ENCODE results near the gene SNRNP48. TPM values are rescaled to one million over a fixed set of nuclear protein-coding genes. Genes with fewer than 3 reads are reported as not detected.
A peak's percentile ranks its signal among the peaks of the same experiment; 100 is the strongest.

SNRNP48 gene
- total RNA-seq, 1 experiment from 2014 or later = 19.6 TPM

DNA sequence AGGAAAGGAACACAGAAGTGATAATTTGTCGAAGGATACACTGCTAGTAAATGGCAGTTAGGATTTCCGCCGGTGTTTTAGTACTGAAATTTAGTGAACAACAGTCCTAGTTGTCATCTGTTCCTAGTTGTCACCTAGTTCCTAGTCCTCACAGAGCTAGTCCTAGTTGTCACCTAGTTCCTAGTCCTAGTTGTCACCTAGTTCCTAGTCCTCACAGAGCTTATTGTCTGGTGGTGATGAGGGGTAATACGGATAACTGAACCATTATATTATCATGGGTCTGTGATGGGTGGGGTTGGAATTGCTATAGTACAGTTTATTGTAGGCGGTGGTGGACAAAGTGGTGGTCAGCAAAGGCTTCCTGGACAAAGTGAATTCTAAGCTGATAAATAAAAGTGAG is 1.8 kb downstream of the SNRNP48 start:
- peaks cover 52% of the 10 kb centered on the region for H3K36me3 ChIP-seq
- no peaks in the 10 kb centered on the region for H3K9me3 ChIP-seq (replicated peaks)
- DNase-seq (ENCODE audit: low read depth in 1 of 2, low spot score in 2 of 2) = no peak
- no peak overlapping the region for H3K27ac ChIP-seq
- no peak overlapping the region for H3K4me3 ChIP-seq
- no peaks in the 10 kb centered on the region; the same call in 1 of the 2 replicates for H3K27me3 ChIP-seq (replicated peaks)
- peaks cover 7% of the 10 kb centered on the region for H3K4me1 ChIP-seq (replicated peaks)

DNA sequence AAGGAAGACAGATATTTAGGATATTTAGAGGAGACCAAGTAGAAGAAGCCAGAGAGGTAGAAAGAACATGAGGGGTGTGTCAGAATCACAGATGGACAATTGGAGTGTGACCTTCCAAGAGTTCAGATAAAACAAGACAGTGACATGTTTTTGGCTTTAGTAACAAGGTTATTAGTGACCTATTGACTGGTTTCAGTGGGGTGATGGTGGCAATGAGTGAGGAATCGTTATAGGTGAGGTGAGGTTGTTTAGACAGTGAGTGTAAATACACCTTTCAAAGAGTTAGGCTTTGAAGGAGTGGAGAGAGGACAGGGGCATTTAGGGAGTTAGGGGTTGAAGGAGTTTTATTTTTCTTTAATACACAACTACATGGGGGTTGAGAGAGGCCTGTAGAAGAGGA is 3.2 kb downstream of the SNRNP48 start:
- Histone ChIP-seq H3K4me3 (no peak overlapping the region), H3K27me3 (replicated peaks) (no peaks in the 10 kb centered on the region), H3K36me3 (peaks cover 62% of the 10 kb centered on the region), H3K27ac (no peak overlapping the region), H3K9me3 (replicated peaks) (no peaks in the 10 kb centered on the region), H3K4me1 (replicated peaks) (peaks cover 7% of the 10 kb centered on the region)
- no peak for DNase-seq (ENCODE audit: low read depth in 1 of 2, low spot score in 2 of 2)

DNA sequence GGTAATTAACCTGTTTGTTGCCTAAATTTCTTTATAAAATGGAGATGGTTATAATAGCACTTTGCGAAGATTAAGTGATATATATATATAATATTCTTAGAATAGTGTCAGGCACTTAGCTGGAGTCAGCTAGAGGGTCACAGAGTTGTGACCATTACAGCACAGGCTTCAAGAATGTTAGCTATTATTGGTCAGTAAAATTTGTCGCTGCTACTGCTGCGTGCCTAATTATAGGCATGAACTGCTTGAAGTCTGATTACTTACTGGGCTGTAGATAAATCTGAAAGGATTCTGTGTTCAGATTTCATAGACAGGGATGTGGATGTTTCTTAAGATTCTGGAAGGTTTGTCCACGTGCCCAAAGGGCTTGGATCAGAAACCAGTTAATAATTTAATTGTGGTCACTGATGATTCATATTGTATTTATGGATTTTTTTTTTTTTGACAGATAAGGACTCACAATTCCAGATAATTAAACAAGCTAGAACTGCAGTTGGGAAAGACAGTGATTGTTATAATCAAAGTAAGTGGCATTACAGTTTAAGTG is 4.7 kb downstream of the SNRNP48 start:
- H3K4me1 ChIP-seq (replicated peaks) = peaks cover 7% of the 10 kb centered on the region
- H3K4me3 ChIP-seq = no peak overlapping the region
- H3K27ac ChIP-seq = no peak overlapping the region
- H3K27me3 ChIP-seq (replicated peaks) = no peaks in the 10 kb centered on the region
- DNase-seq (ENCODE audit: low read depth in 1 of 2, low spot score in 2 of 2) = no peak
- H3K9me3 ChIP-seq (replicated peaks) = no peaks in the 10 kb centered on the region
- H3K36me3 ChIP-seq = peaks cover 75% of the 10 kb centered on the region

DNA sequence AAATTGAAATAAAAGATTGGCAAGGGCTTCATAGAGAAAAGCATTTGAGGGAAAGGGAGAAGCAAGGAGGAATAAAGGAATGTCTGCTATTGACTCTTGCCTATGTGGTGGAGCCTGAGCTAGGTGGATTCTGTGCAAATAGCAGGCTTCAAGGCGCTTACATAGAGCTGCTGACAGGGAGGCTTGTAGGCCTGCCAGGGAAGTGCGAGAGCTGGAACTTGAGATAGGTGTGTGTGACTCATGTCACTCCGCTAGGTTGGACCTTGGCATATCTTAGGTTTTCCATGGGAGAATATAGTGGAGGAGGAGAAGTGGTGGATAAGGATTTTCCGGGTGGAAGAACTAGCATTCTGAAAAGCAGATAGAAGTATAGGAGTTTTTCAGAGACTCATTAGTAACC is 14.0 kb downstream of the SNRNP48 start:
- Histone ChIP-seq H3K36me3 (peaks cover 90% of the 10 kb centered on the region), H3K4me3 (no peak overlapping the region), H3K27ac (no peak overlapping the region), H3K9me3 (replicated peaks) (no peaks in the 10 kb centered on the region), H3K4me1 (replicated peaks) (no peaks in the 10 kb centered on the region), H3K27me3 (replicated peaks) (no peaks in the 10 kb centered on the region)
- no peak for DNase-seq (ENCODE audit: low read depth in 1 of 2, low spot score in 2 of 2)

DNA sequence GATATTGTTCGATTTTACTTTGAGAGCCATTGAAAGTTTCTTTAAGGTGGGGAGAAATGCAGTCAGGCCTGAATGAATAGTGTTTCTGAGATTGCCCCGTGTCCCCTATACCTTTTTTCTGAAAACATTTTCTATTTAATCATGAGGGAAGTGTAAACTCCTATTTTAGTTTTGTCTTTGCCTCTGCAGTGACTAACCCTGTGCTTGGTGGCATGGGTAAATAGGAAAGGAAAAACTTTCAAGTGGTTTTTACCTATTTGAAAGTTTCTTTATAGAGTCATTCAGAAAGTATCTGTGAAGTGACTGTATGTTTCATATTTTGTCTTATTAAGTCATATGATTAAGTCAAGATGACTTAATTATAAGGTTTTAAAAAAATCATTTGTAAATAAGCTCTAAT is 14.5 kb downstream of the SNRNP48 start:
- Histone ChIP-seq H3K4me3 (no peak overlapping the region), H3K36me3 (peaks cover 90% of the 10 kb centered on the region), H3K9me3 (replicated peaks) (no peaks in the 10 kb centered on the region), H3K27me3 (replicated peaks) (no peaks in the 10 kb centered on the region), H3K4me1 (replicated peaks) (no peaks in the 10 kb centered on the region), H3K27ac (no peak overlapping the region)
- DNase-seq (ENCODE audit: low read depth in 1 of 2, low spot score in 2 of 2) = no peak

DNA sequence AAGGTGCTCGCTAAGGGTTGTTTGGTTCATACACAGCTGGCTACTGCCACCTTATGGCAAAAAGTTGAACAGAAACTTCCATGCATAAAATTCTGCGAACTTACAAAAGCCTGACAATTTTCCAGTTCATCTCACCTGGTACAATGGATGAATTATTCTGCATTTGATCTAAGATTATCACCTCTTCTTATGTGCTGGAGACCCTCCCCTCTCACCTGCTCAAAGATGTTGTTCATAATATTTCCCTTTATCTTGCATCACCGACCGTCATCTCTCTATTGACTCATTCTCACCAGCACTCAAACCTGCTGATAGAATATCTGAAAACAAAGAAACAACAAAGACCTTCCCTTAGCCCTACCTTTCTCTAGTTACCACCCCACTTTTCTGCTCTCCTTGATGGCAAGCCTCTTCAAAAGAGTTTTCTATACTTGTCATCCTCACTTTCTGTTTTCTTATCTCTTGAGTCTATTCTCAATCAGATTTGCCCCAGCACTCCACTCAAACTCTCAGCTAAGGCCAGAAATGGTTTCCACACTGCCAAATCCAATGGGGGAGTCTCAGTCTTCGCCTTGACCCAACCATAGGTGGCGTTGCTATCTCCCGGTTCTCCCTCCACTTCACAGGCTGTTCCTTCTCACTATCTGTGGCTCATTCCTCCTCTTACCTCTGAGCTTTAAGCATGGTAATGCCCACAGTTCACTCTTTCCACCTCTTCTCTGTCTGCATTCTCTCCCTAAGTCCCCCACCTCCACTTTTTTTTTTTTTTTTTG is 25.8 kb downstream of the SNRNP48 start:
- DNase-seq (ENCODE audit: low read depth in 1 of 2, low spot score in 2 of 2) = peak in 1 of 2 experiments; percentile 47

DNA sequence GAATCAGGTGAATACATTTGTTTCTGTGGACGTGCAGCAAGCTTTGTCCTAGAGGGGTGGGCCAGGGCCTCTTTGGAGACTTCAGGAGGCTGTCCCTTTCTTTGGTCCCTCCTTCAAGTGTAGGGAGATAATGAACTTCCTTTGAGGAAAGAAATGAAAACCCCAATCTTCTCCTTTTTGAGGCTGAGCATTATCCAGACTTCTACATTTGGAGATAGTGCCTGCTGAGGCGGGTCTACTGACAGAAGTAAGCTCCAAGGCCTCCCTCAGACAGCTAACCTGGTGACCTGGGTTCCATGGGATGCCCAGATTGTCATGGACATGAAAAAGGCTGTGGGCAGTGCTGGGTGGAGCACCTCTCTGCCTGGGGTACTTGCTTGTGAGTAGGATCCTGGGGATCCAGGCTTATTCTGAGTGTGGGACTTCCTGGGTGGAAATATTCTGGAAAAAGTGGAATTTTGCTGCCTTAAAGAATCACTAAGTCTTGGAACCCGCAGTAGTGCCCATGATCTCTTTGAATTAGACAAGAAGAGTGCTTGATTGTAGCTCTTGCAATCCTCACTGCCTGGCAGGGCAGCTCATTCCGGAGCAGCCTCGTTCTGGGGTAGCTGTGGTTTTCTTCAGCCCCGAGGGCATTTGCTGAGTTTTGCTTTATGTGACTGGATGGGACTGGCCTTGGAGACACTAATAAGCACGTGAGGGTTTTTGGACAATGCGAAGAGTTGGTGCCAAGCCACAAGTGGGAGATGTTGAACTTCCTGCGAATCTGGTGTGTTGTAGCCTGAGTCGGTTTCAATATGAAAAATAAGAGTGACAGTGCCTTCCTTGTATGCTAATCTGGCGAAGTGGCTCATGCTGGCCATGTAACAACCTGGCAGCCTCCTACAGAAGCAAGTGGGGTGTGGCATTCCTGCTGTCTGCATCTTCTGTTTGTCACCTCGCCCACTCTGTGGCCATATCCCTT is 28.1 kb downstream of the SNRNP48 start:
- no peaks in the 10 kb centered on the region for H3K9me3 ChIP-seq (replicated peaks)
- H3K36me3 ChIP-seq = 0 out of 2 replicates have a peak, but pooled peaks cover under 1% of the 10 kb centered on the region
- peak; percentile 78 to 82 for DNase-seq (ENCODE audit: low read depth in 1 of 2, low spot score in 2 of 2)
- no peak overlapping the region for H3K4me3 ChIP-seq
- peaks cover 20% of the 10 kb centered on the region for H3K4me1 ChIP-seq (replicated peaks)
- H3K27me3 ChIP-seq (replicated peaks) = no peaks in the 10 kb centered on the region
- H3K27ac ChIP-seq = no peak overlapping the region

More for the DNA sequence above, 25.8 kb downstream of the SNRNP48 start:
- no peaks in the 10 kb centered on the region for H3K9me3 ChIP-seq (replicated peaks)
- no peak overlapping the region for H3K4me3 ChIP-seq
- H3K4me1 ChIP-seq (replicated peaks) = peaks cover 20% of the 10 kb centered on the region
- H3K36me3 ChIP-seq = peaks cover 10% of the 10 kb centered on the region
- no peaks in the 10 kb centered on the region for H3K27me3 ChIP-seq (replicated peaks)
- H3K27ac ChIP-seq = no peak overlapping the region

DNA sequence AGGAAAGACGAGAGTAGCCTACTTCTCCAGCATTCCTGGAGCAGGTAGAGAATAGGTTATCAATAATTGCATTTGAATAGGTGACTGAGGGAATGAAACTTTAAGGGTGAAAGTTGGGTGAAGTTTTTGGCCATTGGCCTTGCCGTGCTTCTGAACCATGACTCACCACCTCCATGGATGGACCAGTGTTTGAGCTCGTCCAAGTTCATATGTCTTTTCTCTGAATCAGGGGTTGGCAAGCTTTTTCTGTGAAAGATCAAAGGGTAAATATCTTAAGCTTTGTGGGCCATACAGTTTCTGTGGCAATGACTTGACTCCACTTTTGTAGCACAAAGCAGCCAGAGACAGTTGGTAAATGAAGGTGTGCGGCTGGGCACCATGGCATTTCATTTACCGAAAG is 31.8 kb downstream of the SNRNP48 start:
- Histone ChIP-seq H3K4me3 (no peak overlapping the region), H3K36me3 (no peaks in the 10 kb centered on the region), H3K27me3 (replicated peaks) (no peaks in the 10 kb centered on the region), H3K27ac (no peak overlapping the region), H3K9me3 (replicated peaks) (no peaks in the 10 kb centered on the region), H3K4me1 (replicated peaks) (peaks cover 29% of the 10 kb centered on the region)
- no peak for DNase-seq (ENCODE audit: low read depth in 1 of 2, low spot score in 2 of 2)

DNA sequence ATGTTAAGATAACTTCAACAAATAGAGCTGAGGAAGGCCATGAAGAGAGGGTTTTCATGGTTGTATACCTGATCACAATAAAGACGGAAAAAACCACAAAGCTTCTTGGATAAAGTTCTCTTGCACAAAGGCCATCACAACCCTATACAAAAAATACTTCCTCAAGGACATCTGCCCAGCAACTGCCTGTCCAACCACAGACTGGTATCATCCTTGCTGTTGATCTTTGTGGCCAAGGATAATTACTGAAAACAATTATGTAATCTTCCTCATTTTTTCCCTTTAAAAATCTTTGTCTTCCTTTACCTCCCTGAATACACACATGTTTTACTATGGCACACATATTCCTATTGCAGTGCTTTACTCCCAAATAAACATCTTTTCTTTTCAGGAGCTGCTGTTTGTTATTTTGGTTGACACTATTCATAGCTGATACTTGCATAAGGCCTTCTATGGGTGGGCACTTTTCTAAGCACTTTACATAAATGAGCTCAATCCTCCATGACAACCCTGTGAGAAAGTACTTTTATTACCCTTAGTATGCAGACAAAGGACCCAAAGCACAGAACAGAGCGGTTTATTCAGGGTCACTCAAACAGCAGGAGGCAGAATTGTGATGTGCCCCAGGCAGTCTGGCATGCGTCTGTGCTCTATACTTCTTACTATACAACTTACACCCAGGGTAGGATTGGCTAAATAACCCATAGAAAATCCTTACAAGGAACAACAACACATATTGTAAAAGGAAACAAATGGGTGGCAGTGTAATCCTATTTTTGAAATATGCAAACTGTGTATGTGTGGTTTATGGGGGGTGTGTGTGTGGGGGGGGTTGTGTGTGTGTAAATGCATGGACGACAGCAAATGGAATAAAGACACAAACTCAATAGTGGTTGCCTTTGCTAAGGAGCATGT is 35.1 kb downstream of the SNRNP48 start:
- peak in 1 of 2 experiments; percentile 84 for DNase-seq (ENCODE audit: low read depth in 1 of 2, low spot score in 2 of 2)
- Histone ChIP-seq H3K9me3 (replicated peaks) (no peaks in the 10 kb centered on the region), H3K4me1 (replicated peaks) (peaks cover 15% of the 10 kb centered on the region), H3K27ac (peak overlapping the region; percentile 7; the same call in 1 of the 2 replicates), H3K4me3 (no peak overlapping the region), H3K27me3 (replicated peaks) (no peaks in the 10 kb centered on the region), H3K36me3 (no peaks in the 10 kb centered on the region)

DNA sequence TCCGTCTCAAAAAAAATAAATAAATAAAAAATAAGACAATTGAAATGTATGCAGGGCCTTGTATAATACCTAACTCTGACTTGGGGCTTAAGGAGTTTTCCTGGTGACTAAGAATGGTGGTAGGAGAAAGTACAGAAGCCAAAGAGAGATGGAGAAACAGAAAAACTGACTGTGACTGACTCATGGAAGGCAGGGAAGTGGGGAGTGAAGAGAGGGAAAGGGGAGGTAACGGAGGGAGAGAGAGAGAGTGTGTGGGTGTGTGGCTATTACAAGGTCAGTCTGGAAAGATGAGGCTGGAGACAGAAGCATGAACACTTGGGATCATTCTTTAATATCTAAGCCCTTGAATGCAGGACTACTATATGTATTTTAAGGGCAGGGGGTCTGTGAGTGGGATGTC is 38.5 kb downstream of the SNRNP48 start:
- no peaks in the 10 kb centered on the region for H3K36me3 ChIP-seq
- H3K4me1 ChIP-seq (replicated peaks) = peaks cover 38% of the 10 kb centered on the region
- H3K9me3 ChIP-seq (replicated peaks) = no peaks in the 10 kb centered on the region
- no peak for DNase-seq (ENCODE audit: low read depth in 1 of 2, low spot score in 2 of 2)
- H3K27me3 ChIP-seq (replicated peaks) = no peaks in the 10 kb centered on the region
- no peak overlapping the region for H3K4me3 ChIP-seq
- H3K27ac ChIP-seq = no peak overlapping the region

DNA sequence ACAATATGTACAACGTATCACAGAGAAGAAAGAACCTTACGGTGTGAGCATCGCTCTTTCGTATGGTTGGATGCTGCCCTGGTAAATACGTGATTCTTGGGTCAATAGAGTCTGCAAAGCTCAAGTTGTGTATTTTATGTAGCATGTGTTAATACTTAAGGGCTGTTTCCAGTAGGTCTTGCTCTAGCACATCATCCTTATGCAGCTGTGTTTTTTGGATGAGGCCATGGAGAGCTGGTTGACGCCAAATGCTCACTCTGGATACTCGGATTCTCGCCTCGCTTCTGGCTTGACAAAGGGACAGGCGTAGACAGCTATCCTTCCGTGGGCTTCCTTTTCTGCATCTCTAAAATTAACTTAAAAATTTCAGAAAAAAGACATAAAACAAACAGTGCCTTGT is 38.9 kb downstream of the SNRNP48 start:
- no peak overlapping the region for H3K4me3 ChIP-seq
- no peaks in the 10 kb centered on the region for H3K36me3 ChIP-seq
- H3K27me3 ChIP-seq (replicated peaks) = no peaks in the 10 kb centered on the region
- no peaks in the 10 kb centered on the region for H3K9me3 ChIP-seq (replicated peaks)
- H3K4me1 ChIP-seq (replicated peaks) = peaks cover 42% of the 10 kb centered on the region
- no peak overlapping the region for H3K27ac ChIP-seq
- DNase-seq (ENCODE audit: low read depth in 1 of 2, low spot score in 2 of 2) = no peak

DNA sequence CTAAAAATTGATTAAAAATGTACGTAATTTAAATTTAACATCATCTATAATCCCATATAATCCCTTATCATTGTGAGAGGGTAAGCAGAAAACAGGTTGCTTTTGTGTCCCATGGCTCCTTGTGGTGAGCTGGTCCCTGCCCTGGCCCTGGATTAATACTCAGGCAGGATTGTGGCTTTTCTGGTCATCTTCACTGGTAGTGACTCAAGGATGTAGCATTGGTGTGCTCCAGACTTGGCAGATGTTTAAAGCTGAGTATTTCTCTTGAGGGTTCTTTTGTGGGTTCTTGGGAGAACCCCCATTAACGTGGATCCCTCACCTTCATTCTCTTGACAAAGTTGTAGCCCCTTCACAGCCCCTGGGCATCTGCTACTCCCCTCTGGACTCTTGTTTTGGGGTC is 39.3 kb downstream of the SNRNP48 start:
- DNase-seq (ENCODE audit: low read depth in 1 of 2, low spot score in 2 of 2) = no peak
- Histone ChIP-seq H3K36me3 (no peaks in the 10 kb centered on the region), H3K4me1 (replicated peaks) (peaks cover 42% of the 10 kb centered on the region), H3K9me3 (replicated peaks) (no peaks in the 10 kb centered on the region), H3K4me3 (no peak overlapping the region), H3K27ac (no peak overlapping the region), H3K27me3 (replicated peaks) (no peaks in the 10 kb centered on the region)

DNA sequence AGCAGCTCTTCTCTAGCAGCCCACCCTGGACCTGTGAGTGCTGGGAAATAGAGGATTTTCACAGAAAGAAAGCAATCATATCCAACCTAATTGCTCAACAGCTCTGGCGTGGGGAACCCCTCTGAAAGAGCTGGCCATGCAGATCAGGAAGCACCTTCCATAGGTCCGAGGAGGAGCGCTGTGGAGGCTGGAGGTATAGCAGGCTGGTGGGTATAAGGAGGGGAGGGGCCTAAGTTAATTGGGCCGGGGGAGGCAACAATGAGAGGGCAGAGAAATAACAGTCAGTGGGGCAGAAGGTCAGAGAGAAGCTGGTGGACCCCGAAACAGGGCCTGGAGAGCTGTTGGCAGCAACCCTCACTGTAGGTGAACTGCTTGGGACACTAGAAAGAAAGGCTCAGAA is 40.8 kb downstream of the SNRNP48 start:
- Histone ChIP-seq H3K4me1 (replicated peaks) (peaks cover 35% of the 10 kb centered on the region), H3K27me3 (replicated peaks) (no peaks in the 10 kb centered on the region), H3K27ac (no peak overlapping the region), H3K9me3 (replicated peaks) (no peaks in the 10 kb centered on the region), H3K4me3 (no peak overlapping the region), H3K36me3 (no peaks in the 10 kb centered on the region)
- DNase-seq (ENCODE audit: low read depth in 1 of 2, low spot score in 2 of 2) = no peak

Data from SJSA1 (cell line).